ENCODE data around the gene PFN3. TPM values are rescaled to one million over a fixed set of nuclear protein-coding genes. Genes with fewer than 3 reads are reported as not detected.

The PFN3 gene
- total and polyA plus RNA-seq, 2 of the 4 experiments (the other 2 are of a cell fraction), result not detected

- WGBS, 2 experiments (ENCODE audit: extremely low coverage in 2 of 2, insufficient read length in 1 of 2), result 27% methylated on average over 3 of the region's 4 CpGs; no CpG with 5 or more reads in 1 of the 2 experiments
Observed at GRCh38 chr5:177384134-177384533, 16.3 kb downstream of the PFN3 start, which contains the start of gene SLC34A1. Gene SLC34A1, plus strand, starts transcription at chr5:177384434. Its CDS starts 1,308 bp downstream, at chr5:177385742.

More at GRCh38 chr5:177384134-177384533, 16.3 kb downstream of the PFN3 start, which contains the start of gene SLC34A1:
- no peak for ATAC-seq (ENCODE audit: low read depth)
- Histone ChIP-seq H2BK5ac (ENCODE audit: low read depth, low read length, poor library complexity, severe bottlenecking) (no peak within 1 kb of the TSS), H3K9me1 (ENCODE audit: insufficient read depth, low read length) (peaks cover 9% of the 10 kb centered on the region), H3K4ac (ENCODE audit: low read depth, low read length) (no peak within 1 kb of the TSS), H2BK20ac (ENCODE audit: low read depth, low read length) (no peak within 1 kb of the TSS), H3K9ac (ENCODE audit: low read depth, low read length) (no peak within 1 kb of the TSS), H4K91ac (ENCODE audit: insufficient read depth, low read depth, low read length) (no peak within 1 kb of the TSS), H3K4me3 (ENCODE audit: insufficient read depth, low read depth, low read length) (no peak within 1 kb of the TSS), H3K23ac (ENCODE audit: low read depth, low read length) (no peak within 1 kb of the TSS), H3K9me3 (ENCODE audit: control insufficient read depth, insufficient read depth, low read length) (no peaks in the 10 kb centered on the region), H2BK15ac (ENCODE audit: low read depth, low read length) (no peak within 1 kb of the TSS), H4K5ac (ENCODE audit: low read depth, low read length) (no peak within 1 kb of the TSS), H3K27me3 (ENCODE audit: control insufficient read depth, insufficient read depth, low read length) (peaks cover 37% of the 10 kb centered on the region), H3K27ac (ENCODE audit: insufficient read depth, low read length) (no peak within 1 kb of the TSS), H3K14ac (replicated peaks; ENCODE audit: low read depth, low read length) (no peak within 1 kb of the TSS), H2BK120ac (ENCODE audit: low read depth, low read length) (no peak within 1 kb of the TSS), H3K79me1 (ENCODE audit: low read depth in 1 of 2, low read length in 2 of 2) (no peaks in the 10 kb centered on the region), H4K20me1 (ENCODE audit: insufficient read depth, low read length) (peaks cover 7% of the 10 kb centered on the region), H3K4me1 (ENCODE audit: control insufficient read depth, insufficient read depth, low read length) (peaks cover 13% of the 10 kb centered on the region), H2AFZ (replicated peaks; ENCODE audit: low read length, poor library complexity) (no peak within 1 kb of the TSS), H3K56ac (ENCODE audit: extremely low read depth, insufficient read depth, low read length) (no peak within 1 kb of the TSS), H2AK5ac (ENCODE audit: low read depth, low read length) (no peak within 1 kb of the TSS), H2AK9ac (replicated peaks; ENCODE audit: low read depth, low read length, poor library complexity) (no peak within 1 kb of the TSS), H3K4me2 (ENCODE audit: low read depth, low read length) (no peak within 1 kb of the TSS), H4K8ac (ENCODE audit: low read depth in 2 of 2, low read length in 2 of 2) (no peak within 1 kb of the TSS), H3K18ac (ENCODE audit: low read depth, low read length) (no peak within 1 kb of the TSS), H3K36me3 (ENCODE audit: control insufficient read depth, insufficient read depth, low read length) (no peaks in the 10 kb centered on the region)
- in situ Hi-C loops (cut with MboI; ENCODE audit: low sequenced_read_pairs), result no loop called here
- intact Hi-C loops (cut with micrococcal nuclease), result no loop called here
- no peak for DNase-seq
- ChIA-PET CTCF (interaction anchor here (0.6 kb wide), 2 partner anchors 14 to 20 kb away, joined by 3 read pairs; no protein-coding TSS in a partner anchor), POLR2A (ENCODE audit: unreplicated experiment) (no interaction called here)
- dilution Hi-C loops (cut with HindIII; ENCODE audit: low sequenced_read_pairs, unreplicated experiment), result no loop called here
- TF ChIP-seq CEBPB (IDR thresholded peaks at IDR 0.05; ENCODE audit: low read depth, low read length) (no peak), RCOR1 (IDR thresholded peaks at IDR 0.05; ENCODE audit: insufficient replicate concordance, low read length) (no peak), SMC3 (IDR thresholded peaks at IDR 0.05; ENCODE audit: low read depth, low read length) (no peak), MXI1 (IDR thresholded peaks at IDR 0.05; ENCODE audit: borderline replicate concordance, low read depth, low read length) (no peak), RAD21 (IDR thresholded peaks at IDR 0.05; ENCODE audit: low read length) (no peak)
- no TSS peak for BruUV-seq (replicated peaks)

Data from IMR-90 (cell line).